Kidney (tissue), 14 donors: Measurements from ENCODE around the gene SNAP25. TPM values are rescaled to one million over a fixed set of nuclear protein-coding genes. Genes with fewer than 3 reads are reported as not detected.

Experiments used
- DNase-seq, 5 donors: peaks; one replicate each; pipeline ENCODE4 v3.0.0-alpha.2; 2013 to 2020
- FAIRE-seq: peaks from 2 replicates; lab custom pipeline; 2012; peaks lifted over from hg19 to GRCh38; lab: Jason Lieb, UNC
- H3K27ac ChIP-seq, 2 donors: one replicate each; pipeline ENCODE4 v1.7.0; 2013; ENCODE audit warnings: low read depth in 2 of 2, low read length in 2 of 2, inconsistent platforms in 1 of 2
- H3K27me3 ChIP-seq: one replicate; pipeline ENCODE4 v1.7.1; 2013; ENCODE audit warnings: low read length, inconsistent platforms; ENCODE audit not compliant: control insufficient read depth, insufficient read depth
- H3K36me3 ChIP-seq, 3 donors: one replicate each; pipeline versions ENCODE4 v1.7.0 to v1.7.1; 2013; ENCODE audit warnings: low read length in 3 of 3, control low read depth in 1 of 3, inconsistent platforms in 1 of 3; ENCODE audit not compliant: insufficient read depth in 3 of 3, control insufficient read depth in 2 of 3
- H3K4me1 ChIP-seq, 3 donors: one replicate each; pipeline versions ENCODE4 v1.7.0 to v1.7.1; 2013; ENCODE audit warnings: low read length in 3 of 3, inconsistent platforms in 1 of 3, low read depth in 1 of 3; ENCODE audit not compliant: control insufficient read depth in 2 of 3, insufficient read depth in 2 of 3
- H3K4me3 ChIP-seq, 3 donors: one replicate each; pipeline versions ENCODE4 v1.7.0 to v1.8.1; 2013; ENCODE audit warnings: low read length in 3 of 3, control low read depth in 1 of 3, inconsistent platforms in 1 of 3
- H3K9ac ChIP-seq, 3 donors: one replicate each; pipeline versions ENCODE4 v1.7.0 to v1.7.1; 2013; ENCODE audit warnings: low read length in 3 of 3, control low read depth in 1 of 3, inconsistent platforms in 1 of 3
- H3K9me3 ChIP-seq, 3 donors: one replicate each; pipeline versions ENCODE4 v1.7.0 to v1.7.1; 2013; ENCODE audit warnings: low read length in 3 of 3, control low read depth in 1 of 3, inconsistent platforms in 1 of 3; ENCODE audit not compliant: control insufficient read depth in 2 of 3, insufficient read depth in 1 of 3
- CTCF ChIP-seq: IDR thresholded peaks from 3 replicates; pipeline ENCODE4 v1.5.1; 2012; ENCODE audit warnings: mild to moderate bottlenecking, moderate library complexity, borderline replicate concordance; ENCODE audit not compliant: insufficient read depth; ENCODE audit errors: extremely low read depth
- intact Hi-C: fragments of 100-400 bp; cut with DNase I; formaldehyde crosslinking; loops from one replicate; pipeline ENCODE4 v1.11.1; 2022
- polyA plus RNA-seq: library from polyadenylated mRNA; stranded (reverse); fragments of 350-450 nt; fragmentation: Illumina TruSeq; extraction: RNeasy Lipid Tissue Mini Kit (QIAGEN cat#74804); gene quantifications from one replicate; pipeline ENCODE4 v1.2.3, GENCODE V29; 2014; ENCODE audit warnings: low read depth, low replicate concordance; ENCODE audit not compliant: insufficient read depth
- total RNA-seq: library from RNA; stranded (reverse); fragmentation: NEBNext Ultra II Directional; extraction: Animal tissue kit (Norgen Biotek cat#: 25700); gene quantifications from one replicate; pipeline ENCODE4 v1.2.1, GENCODE V29; 2021
- donor health status: control.
- donor health status: control.
- donor health status: control.
- donor health status: control.
- donor health status: control.
- donor health status: DM: yes; HTN: yes; CAD: no.
- donor health status: Normal renal cell carcinoma (clear cell type).

The SNAP25 gene
- total and polyA plus RNA-seq, 2 donors from 2014 or later = 1.4 to 6.2 TPM

- no peaks in the 10 kb centered on the region for H3K36me3 ChIP-seq
- no peaks in the 10 kb centered on the region for H3K4me1 ChIP-seq
- H3K27ac ChIP-seq = no peak overlapping the region
- intact Hi-C loops = no loop called here
- H3K9me3 ChIP-seq = peaks cover 0 to 3% (median 0%) of the 10 kb centered on the region in 3 donors
- peak overlapping the region; percentile 26 to 48 (median 41) for H3K4me3 ChIP-seq
- no peak overlapping the region for H3K9ac ChIP-seq
- no peaks in the 10 kb centered on the region for H3K27me3 ChIP-seq
- DNase-seq = peak; percentile 42 to 75 (median 54)
- no peak for TF ChIP-seq CTCF
- FAIRE-seq = no peak
These were observed 46.5 kb upstream of the SNAP25 start for GRCh38 chr20:10171864-10172751.

GRCh38 chr20:10172998-10173655 is 45.5 kb upstream of the SNAP25 start:
- Histone ChIP-seq H3K36me3 (no peaks in the 10 kb centered on the region), H3K27ac (no peak overlapping the region), H3K9me3 (peaks cover 0 to 3% (median 0%) of the 10 kb centered on the region in 3 donors), H3K4me1 (no peaks in the 10 kb centered on the region), H3K4me3 (no peak overlapping the region), H3K9ac (no peak overlapping the region), H3K27me3 (no peaks in the 10 kb centered on the region)
- no peak for DNase-seq
- intact Hi-C loops = no loop called here
- no peak for FAIRE-seq
- no peak for TF ChIP-seq CTCF

- H3K36me3 ChIP-seq = no peaks in the 10 kb centered on the region
- H3K27me3 ChIP-seq = no peaks in the 10 kb centered on the region
- no peak overlapping the region for H3K9ac ChIP-seq
- intact Hi-C loops = no loop called here
- no peak for DNase-seq
- no peaks in the 10 kb centered on the region for H3K4me1 ChIP-seq
- no peak for TF ChIP-seq CTCF
- H3K9me3 ChIP-seq = no peaks in the 10 kb centered on the region
- no peak overlapping the region for H3K27ac ChIP-seq
- no peak overlapping the region for H3K4me3 ChIP-seq
- FAIRE-seq = no peak
These were observed 44.2 kb upstream of the SNAP25 start for GRCh38 chr20:10174400-10174799.
